Ovary (tissue), 9 donors: ENCODE data around the gene PIP5K1A. TPM values are rescaled to one million over a fixed set of nuclear protein-coding genes. Genes with fewer than 3 reads are reported as not detected.

Source experiments
- DNase-seq, 5 donors: peaks; one replicate each; pipeline ENCODE4 v3.0.0-alpha.2; 2019 to 2020
- H3K27ac ChIP-seq, 2 donors: fragments of 200-600 bp; one replicate each; pipeline versions ENCODE4 v1.5.1 to v1.8.0; 2019 to 2022
- H3K27me3 ChIP-seq: fragments of 200-600 bp; one replicate; pipeline ENCODE4 v1.8.0; 2022
- H3K36me3 ChIP-seq: fragments of 200-600 bp; sonication (generic); one replicate; pipeline ENCODE4 v1.5.1; 2019
- H3K4me1 ChIP-seq: one replicate; pipeline ENCODE4 v1.8.1; 2013; ENCODE audit warnings: mild to moderate bottlenecking, moderate library complexity; ENCODE audit not compliant: insufficient read depth
- H3K4me3 ChIP-seq: fragments of 200-600 bp; sonication (generic); one replicate; pipeline ENCODE4 v1.5.1; 2017
- H3K9me3 ChIP-seq, 2 donors: fragments of 200-600 bp in 1 of 2; sonication (generic) in 1 of 2; one replicate each; pipeline versions ENCODE4 v1.5.1 to v1.8.1; 2013 to 2019; ENCODE audit warnings: mild to moderate bottlenecking in 1 of 2, moderate library complexity in 1 of 2
- EP300 ChIP-seq: sonication (generic); formaldehyde crosslinking; IDR thresholded peaks from one replicate; pipeline ENCODE4 v1.6.1; 2017; ENCODE audit warnings: antibody characterized with exemption
- POLR2A ChIP-seq: fragments of 450-650 bp; IDR thresholded peaks from one replicate; pipeline ENCODE4 v1.6.1; 2017; ENCODE audit warnings: antibody characterized with exemption, mild to moderate bottlenecking, moderate library complexity
- WGBS, 3 donors: extraction: QIAGEN DNeasy Blood & Tissue Kit in 1 of 3; methylation state at CpG; one replicate each; pipeline versions ENCODE4 v1.1.5 to v1.1.7; 2013 to 2017; 5-methylcytosine and 5-hydroxymethylcytosine counted together
- intact Hi-C, 4 donors: fragments of 100-400 bp; cut with DNase I; formaldehyde crosslinking; loops; one replicate each; pipeline versions ENCODE4 v1.11.0 to v1.15.1; 2022 to 2023
- polyA plus RNA-seq, 2 donors: library from polyadenylated mRNA; stranded (reverse); fragments of 200-250 nt in 1 of 2; fragments of 350-450 nt in 1 of 2; fragmentation: Illumina TruSeq in 1 of 2; extraction: RNeasy Lipid Tissue Mini Kit (QIAGEN cat#74804) in 1 of 2; gene quantifications; one replicate each; pipeline ENCODE4 v1.2.3, GENCODE V29; 2013 to 2014
- total RNA-seq, 7 donors: library from RNA; depleted of rRNA in 2 of 7; stranded (reverse); fragments of >200 nt in 2 of 7; fragmentation: NEBNext Ultra II Directional in 3 of 7; extraction: Animal tissue kit (Norgen Biotek cat#: 25700) in 3 of 7; gene quantifications; one replicate each; pipeline versions ENCODE4 v1.1.0 to v1.2.4, GENCODE V29; 2016 to 2023
- TF ChIP-seq, protein P1 (sequence below), 3 donors: fragments of 450-650 bp in 2 of 3; fragments of 200-600 bp in 1 of 3; IDR thresholded peaks; one replicate each; pipeline versions ENCODE4 v1.5.1 to v1.8.0; 2016 to 2022; ENCODE audit warnings: antibody characterized with exemption in 3 of 3, mild to moderate bottlenecking in 1 of 3
- donor health status: DM: no; HTN: no; CAD: no; lungs with moderate emphysema.
- donor health status: DM: no; HTN: no; CAD: no.
- donor health status: Bipolar disorder and iron deficiency.
- donor health status: DM: yes; HTN: yes; CAD: no.
- donor health status: DM: no; HTN: no; CAD: no.
- donor health status: DM: yes; HTN: yes; CAD: no.

Gene PIP5K1A
- total and polyA plus RNA-seq, 9 donors, result 19.8 to 62.8 (median 47.5) TPM

DNA sequence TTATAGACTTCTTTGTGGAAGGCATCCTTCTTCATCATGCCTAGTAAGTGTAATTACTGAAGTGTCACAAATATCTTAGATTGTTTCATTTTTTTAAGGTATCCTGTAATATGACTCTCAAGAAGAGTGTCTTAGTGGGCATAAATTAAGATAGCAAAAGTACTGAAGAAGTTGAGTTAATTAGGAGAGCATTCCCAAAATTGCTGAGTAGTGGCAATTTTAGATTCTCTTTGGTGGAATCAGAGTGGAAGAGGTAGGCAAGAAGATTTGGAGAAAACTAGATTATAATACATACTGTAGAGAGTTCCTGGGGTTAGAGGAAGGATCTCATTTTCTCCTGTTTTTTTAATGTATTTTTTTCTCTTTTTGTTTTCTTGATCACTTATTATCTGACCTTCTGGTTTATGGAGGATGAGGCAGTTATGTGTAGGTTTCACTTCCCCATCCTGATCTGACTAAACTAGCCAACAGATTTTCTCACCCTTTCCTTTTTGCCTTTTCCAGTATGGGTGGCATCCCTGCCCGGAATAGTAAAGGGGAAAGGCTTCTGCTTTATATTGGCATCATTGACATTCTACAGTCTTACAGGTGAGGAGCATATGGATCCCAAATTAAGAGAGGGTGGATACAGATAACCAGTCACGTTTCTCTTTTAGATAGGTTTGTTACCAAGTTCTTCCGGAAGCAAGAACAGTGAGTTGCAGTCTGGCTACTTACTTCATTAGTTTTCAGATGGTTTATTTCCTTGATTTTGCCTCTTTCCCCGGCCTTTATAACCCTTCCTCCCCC, 39.5 kb downstream of the PIP5K1A start:
- no peaks in the 10 kb centered on the region for H3K36me3 ChIP-seq
- intact Hi-C loops, result no loop called here
- no peak overlapping the region for H3K27ac ChIP-seq
- H3K4me1 ChIP-seq, result no peaks in the 10 kb centered on the region
- DNase-seq, result no peak
- no peak overlapping the region for H3K4me3 ChIP-seq
- no peaks in the 10 kb centered on the region for H3K27me3 ChIP-seq
- WGBS, 3 donors, result 60 to 63% (median 61%) methylated on average over 4 of the region's 4 CpGs
- no peaks in the 10 kb centered on the region for H3K9me3 ChIP-seq
- no peak for TF ChIP-seq POLR2A
- no peak for TF ChIP-seq EP300
- TF ChIP-seq, protein P1, sequence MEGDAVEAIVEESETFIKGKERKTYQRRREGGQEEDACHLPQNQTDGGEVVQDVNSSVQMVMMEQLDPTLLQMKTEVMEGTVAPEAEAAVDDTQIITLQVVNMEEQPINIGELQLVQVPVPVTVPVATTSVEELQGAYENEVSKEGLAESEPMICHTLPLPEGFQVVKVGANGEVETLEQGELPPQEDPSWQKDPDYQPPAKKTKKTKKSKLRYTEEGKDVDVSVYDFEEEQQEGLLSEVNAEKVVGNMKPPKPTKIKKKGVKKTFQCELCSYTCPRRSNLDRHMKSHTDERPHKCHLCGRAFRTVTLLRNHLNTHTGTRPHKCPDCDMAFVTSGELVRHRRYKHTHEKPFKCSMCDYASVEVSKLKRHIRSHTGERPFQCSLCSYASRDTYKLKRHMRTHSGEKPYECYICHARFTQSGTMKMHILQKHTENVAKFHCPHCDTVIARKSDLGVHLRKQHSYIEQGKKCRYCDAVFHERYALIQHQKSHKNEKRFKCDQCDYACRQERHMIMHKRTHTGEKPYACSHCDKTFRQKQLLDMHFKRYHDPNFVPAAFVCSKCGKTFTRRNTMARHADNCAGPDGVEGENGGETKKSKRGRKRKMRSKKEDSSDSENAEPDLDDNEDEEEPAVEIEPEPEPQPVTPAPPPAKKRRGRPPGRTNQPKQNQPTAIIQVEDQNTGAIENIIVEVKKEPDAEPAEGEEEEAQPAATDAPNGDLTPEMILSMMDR (IDR thresholded peaks at IDR 0.05), result no peak

DNA sequence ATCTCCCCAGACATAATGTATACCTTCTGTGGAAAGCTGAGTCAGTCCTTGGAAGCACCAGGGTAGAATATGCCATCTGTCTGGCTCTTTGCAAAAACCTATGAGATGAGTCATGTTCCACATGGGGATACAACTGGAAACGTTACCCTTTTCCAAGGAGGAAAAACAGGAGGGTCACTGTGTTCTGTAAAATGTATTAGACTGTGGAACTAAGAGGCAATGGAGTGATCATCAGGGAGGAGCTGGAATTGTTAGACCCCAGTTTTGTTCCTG, 40.1 kb downstream of the PIP5K1A start:
- intact Hi-C loops, result no loop called here

DNA sequence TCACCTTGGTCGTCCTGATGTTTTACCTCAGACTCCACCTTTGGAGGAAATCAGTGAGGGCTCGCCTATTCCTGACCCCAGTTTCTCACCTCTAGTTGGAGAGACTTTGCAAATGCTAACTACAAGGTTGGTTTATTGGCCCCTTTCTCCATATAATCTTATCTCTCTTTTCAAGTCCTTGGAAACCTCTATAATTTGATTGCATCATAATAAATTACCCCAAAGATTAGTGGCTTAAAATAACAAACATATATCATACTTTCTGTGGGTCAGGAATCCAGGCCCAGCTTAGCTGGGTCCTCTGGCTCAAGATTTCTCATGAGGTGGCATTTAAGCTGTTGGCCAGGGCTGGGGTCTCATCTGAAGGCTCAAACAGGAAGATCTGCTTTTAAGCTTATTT, 44.1 kb downstream of the PIP5K1A start:
- no peak for TF ChIP-seq POLR2A
- no peak for TF ChIP-seq EP300
- TF ChIP-seq, protein P1 (IDR thresholded peaks at IDR 0.05), result no peak

More for the DNA sequence above, 40.1 kb downstream of the PIP5K1A start:
- no peak overlapping the region for H3K27ac ChIP-seq
- 11 to 26% (median 21%) methylated on average over 1 of the region's 1 CpG for WGBS, 3 donors
- no peaks in the 10 kb centered on the region for H3K36me3 ChIP-seq
- TF ChIP-seq, protein P1 (IDR thresholded peaks at IDR 0.05), result no peak
- TF ChIP-seq EP300 (no peak), POLR2A (no peak)
- no peaks in the 10 kb centered on the region for H3K9me3 ChIP-seq
- DNase-seq, result no peak
- no peak overlapping the region for H3K4me3 ChIP-seq
- no peaks in the 10 kb centered on the region for H3K27me3 ChIP-seq
- H3K4me1 ChIP-seq, result no peaks in the 10 kb centered on the region

DNA sequence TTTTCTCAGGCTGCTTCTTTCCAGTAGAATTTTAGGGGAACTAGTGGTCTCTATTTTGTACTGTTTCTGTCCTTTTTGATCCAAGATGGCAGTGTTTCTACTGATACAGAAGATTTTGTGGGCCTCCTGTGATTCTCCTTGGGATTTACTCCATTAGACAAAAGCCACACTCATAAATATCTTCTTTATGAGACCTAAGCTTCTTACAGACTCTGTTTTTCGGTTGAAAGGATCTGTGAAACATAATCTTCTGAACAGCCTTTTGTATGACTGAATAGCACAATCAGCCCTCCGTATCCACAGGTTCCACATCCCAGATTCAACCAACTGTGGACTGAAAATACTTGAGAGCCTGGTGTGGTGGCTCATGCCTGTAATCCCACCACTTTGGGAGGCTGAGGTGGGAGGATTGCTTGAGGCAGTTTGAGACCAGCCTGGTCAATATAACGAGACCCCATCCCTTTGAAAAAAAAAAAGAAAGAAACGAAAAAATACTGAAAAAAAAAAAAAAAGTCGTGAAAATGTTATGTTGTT, 45.4 kb downstream of the PIP5K1A start:
- H3K4me1 ChIP-seq, result no peaks in the 10 kb centered on the region
- no peaks in the 10 kb centered on the region for H3K36me3 ChIP-seq
- WGBS, 3 donors, result 80 to 85% (median 80%) methylated on average over 5 of the region's 5 CpGs
- TF ChIP-seq, protein P1 (IDR thresholded peaks at IDR 0.05), result no peak
- TF ChIP-seq EP300 (no peak), POLR2A (no peak)
- H3K4me3 ChIP-seq, result no peak overlapping the region
- no peak for DNase-seq
- no peaks in the 10 kb centered on the region for H3K27me3 ChIP-seq
- intact Hi-C loops, result no loop called here
- no peaks in the 10 kb centered on the region for H3K9me3 ChIP-seq
- H3K27ac ChIP-seq, result no peak overlapping the region

More for the DNA sequence above, 44.1 kb downstream of the PIP5K1A start:
- H3K27ac ChIP-seq, result no peak overlapping the region
- no peaks in the 10 kb centered on the region for H3K9me3 ChIP-seq
- no peaks in the 10 kb centered on the region for H3K4me1 ChIP-seq
- H3K4me3 ChIP-seq, result no peak overlapping the region
- DNase-seq, result no peak
- H3K36me3 ChIP-seq, result no peaks in the 10 kb centered on the region
- H3K27me3 ChIP-seq, result no peaks in the 10 kb centered on the region
- intact Hi-C loops, result no loop called here
- WGBS, 3 donors, result 80 to 91% (median 82%) methylated on average over 2 of the region's 2 CpGs
